HG03108 (cell line): Measurements from ENCODE around the gene CMC4.

ENCODE experiments used
- ATAC-seq: cut with Tn5 transposase; IDR thresholded peaks from one replicate; pipeline ENCODE4 v1.9.1; 2021; ENCODE audit warnings: moderate library complexity; ENCODE audit not compliant: unreplicated experiment

CMC4 gene

DNA sequence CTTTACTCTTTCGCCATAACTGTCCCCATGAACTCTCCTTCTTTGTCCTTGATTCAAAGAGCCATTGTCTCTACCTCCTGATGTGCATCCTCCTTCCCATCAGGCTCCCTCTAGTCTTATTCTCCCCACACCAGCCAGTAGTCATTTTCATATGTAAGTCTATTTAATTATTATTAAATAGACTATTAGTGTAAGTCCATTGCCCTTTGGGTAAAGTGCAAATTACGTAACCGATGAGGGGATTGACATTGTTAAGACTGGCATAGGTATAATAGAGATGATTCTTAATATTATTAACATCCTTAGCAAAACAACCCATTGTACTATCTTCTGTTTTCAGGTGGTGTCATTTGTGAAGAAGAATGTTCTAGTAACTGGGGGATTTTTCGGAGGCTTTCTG is 16.7 kb downstream of the CMC4 start:
- no peak for ATAC-seq

DNA sequence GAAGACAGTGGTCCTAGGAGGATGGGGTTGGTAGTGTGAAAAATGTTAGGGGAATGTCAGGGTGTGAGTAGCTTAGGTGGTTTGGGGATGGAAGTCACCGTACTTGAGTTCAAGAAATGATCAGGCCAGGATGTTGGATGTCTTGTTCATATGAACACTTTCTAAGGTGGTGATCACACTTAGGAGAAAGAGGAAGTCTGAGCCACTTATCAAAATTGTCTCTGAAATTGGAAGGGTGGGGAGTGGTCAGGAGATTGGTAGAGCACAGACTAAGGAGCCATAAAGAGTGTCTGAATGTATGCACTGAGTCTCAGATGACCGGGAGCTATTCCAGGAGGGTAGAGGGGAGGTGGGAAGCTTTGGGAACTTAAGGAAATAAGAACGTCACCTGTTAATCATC is 17.3 kb downstream of the CMC4 start:
- ATAC-seq: no peak

DNA sequence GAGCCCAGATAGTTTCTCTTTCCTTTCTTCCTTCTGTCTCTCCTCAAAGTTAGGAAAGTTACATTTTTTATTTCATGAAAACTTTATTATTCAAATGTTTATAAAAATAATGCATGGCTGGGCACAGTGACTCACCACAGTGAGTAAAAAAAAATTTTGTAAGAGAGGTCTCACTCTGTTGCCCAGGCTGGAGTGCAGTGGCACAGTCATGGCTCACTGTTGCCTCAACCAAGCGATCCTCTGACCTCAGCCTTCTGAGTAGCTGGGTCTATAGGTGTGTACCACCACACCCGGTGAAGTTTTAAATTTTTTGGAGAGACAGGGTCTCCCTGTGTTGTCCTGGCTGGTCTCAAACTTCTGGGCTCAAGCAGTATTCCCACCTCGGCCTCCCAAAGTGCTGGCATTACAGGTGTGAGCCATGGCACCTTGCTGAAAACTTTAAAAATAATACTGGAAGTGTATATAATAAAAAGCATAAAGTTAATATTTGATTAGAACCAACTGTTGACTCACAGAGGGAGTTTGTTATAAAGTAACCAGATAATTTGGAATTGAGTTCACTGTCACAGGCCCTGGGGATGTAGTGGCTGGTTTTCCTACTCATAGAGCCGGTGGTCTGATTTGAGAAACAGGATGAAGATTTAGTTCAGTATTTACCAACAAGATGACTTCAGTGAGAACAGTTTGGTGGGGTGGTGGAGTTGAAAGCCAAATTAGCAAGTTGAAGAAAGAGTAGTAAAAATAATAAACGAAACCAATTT is 18.0 kb downstream of the CMC4 start:
- ATAC-seq: no peak

GRCh38 chrX:155048977-155049619 is 21.8 kb downstream of the CMC4 start:
- no peak for ATAC-seq

DNA sequence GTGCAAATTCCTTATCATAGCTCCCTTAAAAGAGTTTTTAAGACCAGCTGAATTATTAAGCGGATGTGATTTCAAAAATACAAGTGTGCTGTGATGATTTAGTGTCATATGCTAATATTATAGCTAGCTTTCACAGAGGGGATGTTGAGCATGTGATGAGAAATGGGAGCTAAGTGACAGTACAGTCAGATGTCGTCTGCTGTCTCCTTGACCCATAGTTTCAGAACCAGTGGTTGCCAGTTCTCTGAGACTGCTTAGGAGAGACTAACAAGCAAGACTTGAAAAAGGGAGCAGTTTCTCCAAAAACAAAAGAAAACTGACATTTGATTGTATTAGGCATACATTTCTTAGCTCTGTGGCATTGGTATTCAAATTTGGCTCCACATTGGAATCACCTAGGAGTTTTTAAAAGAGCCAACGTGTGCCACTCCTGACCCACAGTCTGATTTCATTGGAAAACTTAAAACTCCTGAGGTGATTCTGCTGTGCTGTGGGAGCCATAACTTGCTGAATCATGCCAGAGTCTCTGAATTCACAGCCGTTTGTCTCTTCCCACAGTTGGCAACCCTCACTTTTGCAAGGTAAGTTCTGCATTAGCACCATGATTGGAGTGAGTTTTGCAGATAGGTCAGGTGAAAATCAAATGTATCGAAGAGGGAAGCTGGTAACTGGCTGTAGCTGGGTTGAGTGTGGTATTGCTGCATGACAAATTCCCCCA is 24.0 kb downstream of the CMC4 start:
- no peak for ATAC-seq

DNA sequence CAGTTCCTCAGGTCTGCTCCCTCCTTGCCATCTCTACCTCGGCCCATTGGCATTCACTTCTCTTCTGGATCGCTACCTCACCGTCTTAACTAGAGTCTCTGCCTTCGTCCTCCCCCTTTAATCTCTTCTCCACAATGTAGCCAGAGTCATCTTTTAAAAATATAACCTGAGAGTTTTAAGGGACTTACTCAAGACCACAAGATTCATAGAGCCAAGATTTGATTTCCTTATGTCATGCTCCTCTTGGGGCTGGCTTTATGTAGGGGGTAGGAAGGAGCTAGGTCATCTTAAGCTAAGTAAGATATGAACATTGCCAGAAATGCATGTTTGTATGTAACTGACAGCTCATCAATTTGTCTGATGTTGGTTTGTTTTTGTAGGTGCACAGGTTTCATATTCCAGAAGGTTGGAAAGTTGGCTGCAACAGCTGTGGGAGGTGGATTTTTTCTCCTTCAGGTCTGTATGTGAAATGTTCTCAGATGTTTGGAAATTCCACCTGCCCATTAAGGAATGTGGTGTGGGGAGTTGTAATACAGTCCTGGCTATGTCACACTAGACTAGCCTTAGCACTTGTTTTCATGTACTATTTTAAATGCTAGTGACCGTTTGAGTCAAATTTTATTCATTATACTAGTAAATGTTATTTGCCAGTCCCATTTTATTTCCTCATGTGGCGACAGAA is 24.7 kb downstream of the CMC4 start:
- ATAC-seq: no peak

GRCh38 chrX:155035688-155036087 is 35.2 kb downstream of the CMC4 start:
- no peak for ATAC-seq

DNA sequence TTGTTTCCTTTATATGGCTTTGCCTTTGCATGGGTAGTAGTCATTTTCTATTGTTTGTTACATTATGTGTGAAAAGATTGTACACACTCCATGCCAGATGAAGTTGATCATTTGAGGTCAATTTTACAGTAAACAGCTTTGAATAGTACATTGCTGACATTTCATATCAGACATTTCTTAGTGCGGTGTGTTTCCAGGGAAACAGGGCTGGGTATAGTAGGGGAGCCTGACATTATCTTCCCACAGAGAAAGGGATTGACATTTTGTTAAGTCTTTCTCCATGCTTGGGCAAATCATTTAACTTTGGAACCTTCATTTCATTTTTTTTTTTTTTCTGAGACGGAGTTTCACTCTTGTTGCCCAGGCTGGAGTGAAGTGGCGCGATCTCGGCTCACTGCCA is 39.3 kb downstream of the CMC4 start:
- ATAC-seq: no peak

GRCh38 chrX:155028877-155029291 is 42.1 kb downstream of the CMC4 start:
- ATAC-seq: no peak

- no peak for ATAC-seq
These were observed 42.8 kb downstream of the CMC4 start for GRCh38 chrX:155028129-155028528.

DNA sequence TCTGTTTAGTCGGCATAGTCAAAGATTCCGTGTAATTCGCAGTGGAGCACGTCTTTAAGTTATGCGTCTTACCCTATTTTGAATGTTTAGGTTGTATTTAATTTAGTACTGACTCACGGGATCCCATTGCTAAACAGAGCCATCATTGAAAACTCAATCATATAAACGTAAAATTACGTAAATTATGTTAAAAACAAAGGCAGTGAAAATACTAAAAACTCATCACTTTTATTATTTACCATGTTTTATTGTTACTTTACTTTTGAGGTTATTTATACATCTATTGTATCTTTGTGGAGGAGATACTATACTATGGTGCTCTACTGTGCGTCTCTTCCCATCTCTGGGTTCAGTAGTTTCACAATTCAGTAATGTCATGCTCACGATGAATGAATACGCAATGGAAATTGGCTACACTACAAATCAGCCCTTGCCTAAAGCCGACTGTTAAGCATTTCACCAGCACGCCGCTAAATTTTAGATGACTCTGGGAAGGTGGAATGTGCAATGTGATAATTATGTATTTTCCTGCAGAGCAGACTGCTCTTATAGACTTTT is 43.3 kb downstream of the CMC4 start:
- ATAC-seq: no peak

- peak; percentile 86 for ATAC-seq
These were observed 44.0 kb downstream of the CMC4 start, which contains the start of gene FUNDC2 for GRCh38 chrX:155026727-155027508. TSS of gene FUNDC2 (plus strand) at chrX:155026844. CDS start at chrX:155026939, 95 bp downstream.

- ATAC-seq: no peak
These were observed 44.6 kb downstream of the CMC4 start for GRCh38 chrX:155026420-155026726.

GRCh38 chrX:155023907-155024833 is 46.8 kb downstream of the CMC4 start:
- no peak for ATAC-seq

DNA sequence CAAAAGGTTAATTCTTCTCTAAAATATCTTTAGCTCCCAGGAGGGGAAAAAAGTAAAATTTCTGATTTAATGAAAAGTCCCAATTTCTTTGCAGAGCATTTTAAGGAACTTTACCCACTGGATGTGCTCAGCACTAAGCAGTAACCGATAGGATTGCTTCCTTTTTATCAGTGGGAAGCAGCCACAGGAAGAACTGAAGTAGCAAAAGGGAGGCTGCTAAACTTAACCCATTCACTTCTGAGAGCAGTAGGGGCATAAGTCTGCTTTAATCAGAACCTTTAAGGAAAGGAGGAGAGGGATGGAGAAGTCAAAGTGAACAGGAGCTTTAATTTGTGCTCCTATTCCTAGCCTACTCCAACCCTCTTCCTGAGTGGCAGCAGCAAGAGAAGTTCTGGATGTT is 48.4 kb downstream of the CMC4 start, which contains the start of gene F8:
F8 (minus strand) TSS at position 139 of the 400 bp plus-strand sequence. CDS start 171 bp downstream, outside the sequence.
- ATAC-seq: no peak

DNA sequence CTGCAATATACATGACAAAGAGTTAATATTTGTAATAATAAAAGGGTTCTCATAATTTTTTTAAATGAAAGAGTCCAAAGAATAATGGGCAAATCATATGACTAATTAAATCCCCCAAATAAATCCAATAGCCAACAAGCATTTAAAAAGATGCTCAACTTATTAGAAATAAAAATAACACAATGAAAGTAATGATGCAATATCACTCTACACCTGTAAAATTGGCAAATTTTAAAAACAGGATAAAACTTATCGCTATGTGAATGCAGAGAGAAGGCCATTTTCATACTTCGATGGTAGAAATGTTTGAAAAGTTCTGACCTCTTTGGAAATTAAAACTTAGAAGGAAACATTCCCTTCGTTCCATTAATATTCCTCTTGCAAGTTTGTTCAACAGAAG is 50.3 kb downstream of the CMC4 start:
- no peak for ATAC-seq
